GM20000 (cell line): Measurements from ENCODE around the gene HMGCLL1.

Experiments
- DNase-seq: peaks from one replicate; pipeline ENCODE4 v3.0.0; 2012; ENCODE audit warnings: low spot score
- CTCF ChIP-seq: IDR thresholded peaks from 2 replicates; pipeline ENCODE4 v1.5.1; 2012; ENCODE audit warnings: mild to moderate bottlenecking, control low read depth; ENCODE audit errors: extremely low read depth, missing control alignments

HMGCLL1 gene

DNA sequence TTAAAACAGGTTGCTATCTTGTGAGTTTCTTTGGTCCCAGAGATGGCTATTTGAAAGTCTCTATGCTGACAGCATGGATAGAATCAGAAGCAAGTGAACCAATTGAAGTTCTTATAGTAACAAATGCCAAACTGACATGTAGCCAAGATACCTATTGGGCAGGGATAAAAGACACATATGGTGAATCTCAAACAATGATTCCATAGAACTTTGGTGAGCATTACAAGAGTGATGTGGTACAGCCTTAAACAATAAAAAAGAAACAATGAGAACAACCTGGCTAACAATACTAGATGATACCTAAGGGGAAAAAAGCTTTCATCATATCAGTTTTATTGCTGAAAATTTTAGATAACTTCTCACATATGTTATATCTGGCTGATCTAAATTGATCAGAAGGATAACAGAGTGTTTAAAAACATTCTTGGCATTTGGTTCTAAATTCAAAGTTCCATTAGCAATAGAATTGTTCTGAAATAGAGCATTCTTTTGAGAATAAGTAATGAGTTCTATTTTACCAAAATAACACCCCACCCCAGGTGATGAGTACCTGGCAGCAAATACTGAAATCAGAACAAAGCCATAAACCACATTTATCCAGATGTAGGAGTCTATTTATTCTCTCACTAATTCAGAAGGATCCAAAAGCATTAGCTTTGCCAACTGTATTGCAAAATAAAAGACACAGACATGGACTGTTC lies 5.8 kb upstream of the HMGCLL1 start:
- no peak for DNase-seq
- TF ChIP-seq CTCF = no peak

GRCh38 chr6:55576811-55577210 lies 2.2 kb downstream of the HMGCLL1 start:
- no peak for TF ChIP-seq CTCF
- no peak for DNase-seq

DNA sequence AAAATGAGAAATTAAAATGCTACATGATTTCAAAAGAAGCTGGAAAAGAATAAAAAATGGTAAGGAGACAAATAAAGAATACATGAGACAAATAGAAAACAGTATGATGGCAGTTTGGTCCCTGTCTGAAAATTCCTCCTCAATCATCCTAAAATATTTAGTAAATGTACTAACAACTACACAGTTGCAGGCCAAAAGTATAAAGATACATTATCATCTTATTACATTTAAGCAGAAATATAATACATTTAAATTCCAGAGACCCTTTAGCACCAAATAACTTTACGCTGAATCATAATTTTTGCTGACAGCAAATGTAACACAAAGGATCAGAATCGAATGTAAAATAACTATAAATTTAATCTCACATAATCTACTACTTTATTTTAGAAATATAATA lies 4.4 kb downstream of the HMGCLL1 start:
- TF ChIP-seq CTCF = no peak
- no peak for DNase-seq

DNA sequence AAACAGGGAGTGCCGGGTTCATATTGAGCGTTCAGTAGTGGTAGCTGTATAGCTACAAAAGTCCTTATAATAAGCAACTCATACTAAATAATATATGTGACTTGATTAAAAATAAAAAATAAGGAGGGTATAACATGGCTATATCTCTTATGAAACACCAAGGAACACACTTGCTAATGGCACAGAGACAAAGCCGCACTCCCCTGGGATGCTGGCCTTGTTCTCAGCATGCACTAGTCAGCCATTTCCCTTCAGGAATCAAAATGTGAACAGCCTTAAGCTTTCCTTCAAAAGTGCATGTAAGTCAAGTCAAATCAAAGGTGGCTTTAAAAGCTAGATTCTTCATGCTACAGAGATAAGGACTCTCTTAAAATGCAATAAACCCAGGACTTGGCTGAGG lies 9.4 kb downstream of the HMGCLL1 start:
- DNase-seq = no peak
- TF ChIP-seq CTCF = no peak

DNA sequence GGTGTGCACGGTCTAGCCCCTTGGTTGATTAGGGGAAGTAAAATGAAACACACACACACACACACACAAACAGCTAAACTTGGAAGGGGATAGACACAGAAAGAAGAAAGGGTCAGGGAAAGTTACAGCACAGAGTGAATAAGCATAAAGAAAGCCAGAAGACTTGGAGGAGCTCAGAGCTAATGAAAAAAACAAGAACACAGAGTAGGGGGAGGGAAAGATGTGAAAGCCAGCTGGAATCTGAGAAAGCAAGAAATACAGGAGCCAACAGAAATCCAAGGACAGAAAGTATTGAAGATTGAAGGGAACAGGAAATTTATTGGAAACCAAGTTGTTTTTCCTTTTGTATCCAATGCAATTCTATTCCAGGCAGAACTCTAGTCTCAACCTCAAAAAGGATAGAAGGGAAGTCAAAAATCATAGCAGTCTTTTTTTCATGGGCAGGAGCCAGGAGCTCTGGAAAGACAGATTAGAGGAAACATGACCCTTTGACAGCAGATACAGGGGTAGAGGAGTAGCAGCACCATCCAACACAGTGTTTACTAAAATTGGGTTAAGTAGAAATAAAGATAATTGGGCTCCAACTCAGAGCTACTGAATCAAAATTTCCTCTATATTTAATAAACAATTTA lies 10.1 kb downstream of the HMGCLL1 start:
- TF ChIP-seq CTCF = no peak
- DNase-seq = no peak

DNA sequence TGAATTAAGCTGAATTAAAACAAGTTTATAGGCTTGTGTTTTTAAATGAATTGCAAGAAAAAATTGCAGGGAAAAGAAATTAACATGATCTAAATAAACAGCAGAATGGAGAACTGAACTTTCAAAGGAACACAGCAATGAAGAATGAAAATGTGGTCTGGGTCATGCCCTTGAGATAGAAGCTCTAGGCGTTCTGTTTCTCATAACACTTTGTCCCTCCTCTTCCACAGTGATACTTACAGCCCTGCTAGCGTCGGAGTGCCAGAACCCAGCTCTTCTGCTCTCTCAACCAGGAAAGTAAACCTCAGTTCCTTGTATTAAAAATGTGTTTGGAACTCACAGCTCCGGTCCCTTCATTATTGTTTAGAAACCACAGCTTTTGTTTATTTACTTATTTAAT lies 11.4 kb downstream of the HMGCLL1 start:
- no peak for DNase-seq
- no peak for TF ChIP-seq CTCF

DNA sequence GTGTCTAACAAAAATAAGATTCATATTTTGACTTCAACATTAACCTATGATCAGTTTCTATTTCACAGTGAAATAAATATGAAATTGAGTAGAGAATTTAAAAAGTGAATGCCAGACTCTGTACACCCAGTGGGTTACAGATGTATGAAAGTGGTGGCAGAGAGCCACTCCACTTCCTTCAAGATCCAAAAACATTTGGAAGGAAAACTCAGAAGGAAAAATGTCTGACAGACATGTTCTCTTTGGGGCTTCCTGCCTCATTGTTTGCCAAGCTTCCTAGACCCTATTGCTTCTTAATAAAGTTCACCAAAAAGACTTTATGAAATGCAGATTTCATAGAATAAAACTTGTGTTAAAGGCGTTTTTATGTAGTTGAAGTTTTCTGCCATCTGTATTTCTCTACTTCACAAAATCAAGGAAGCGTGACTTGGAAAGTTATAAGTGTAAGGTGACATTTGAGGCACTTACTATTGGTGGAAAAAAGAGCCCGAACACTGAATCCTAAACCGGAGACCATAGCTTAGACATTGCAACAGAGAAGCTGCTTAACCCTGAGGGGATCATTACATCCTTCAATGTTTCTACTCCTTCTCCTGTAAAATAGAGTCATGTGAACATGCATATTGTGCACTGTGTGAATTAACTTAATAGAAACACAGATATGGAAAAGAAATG lies 12.8 kb downstream of the HMGCLL1 start:
- no peak for DNase-seq
- TF ChIP-seq CTCF = no peak
